ENCODE results near the gene UTP25.
A peak's percentile ranks its signal among the peaks of the same experiment; 100 is the strongest.
"Not testable (repeated sequence)": the region's sequence is repeated elsewhere in the genome, so short reads cannot be mapped to it uniquely, and the experiment has no call there.

The UTP25 gene

DNA sequence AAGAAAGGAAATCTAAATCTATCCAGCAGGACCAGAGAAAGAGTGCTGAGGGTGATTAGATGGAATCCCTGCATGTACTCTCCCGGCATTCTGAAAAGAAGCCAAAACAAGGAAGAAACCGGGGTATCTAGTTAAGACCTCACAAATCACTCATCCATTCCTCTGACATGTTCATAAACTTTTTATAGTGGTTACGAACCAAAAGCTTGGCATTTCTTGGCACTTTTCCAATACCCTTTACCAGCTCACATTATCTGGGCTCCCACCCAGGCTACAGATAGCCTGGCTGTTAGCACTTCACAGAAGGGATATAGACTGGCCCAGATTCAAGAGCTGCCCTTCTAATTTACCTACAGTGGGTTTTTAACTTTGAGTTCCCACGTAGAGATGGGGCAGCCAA is 41.6 kb upstream of the UTP25 start:
- no peak for TF ChIP-seq CTCF (conservative IDR thresholded peaks at IDR 0.05)
- H3K27ac ChIP-seq: peak overlapping the region; percentile 97

DNA sequence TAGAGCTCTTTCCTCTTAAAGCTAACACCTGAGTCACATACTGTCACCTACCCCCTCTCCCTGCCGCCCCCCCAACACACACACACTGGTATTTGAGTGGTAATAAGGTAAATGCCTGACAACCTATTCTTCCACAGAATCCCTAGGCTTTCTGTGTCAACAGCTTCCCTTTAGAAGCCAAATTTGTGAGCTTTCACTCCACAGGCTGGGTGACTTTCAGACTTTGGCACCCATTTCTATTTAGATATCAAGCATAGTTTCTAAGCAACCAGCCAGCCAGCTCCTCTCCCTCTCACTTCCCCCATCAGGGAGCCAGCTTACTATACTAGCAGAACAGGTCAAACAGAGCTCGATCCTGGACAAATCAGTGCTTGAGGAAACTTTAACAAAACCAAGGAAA is 40.2 kb upstream of the UTP25 start:
- TF ChIP-seq CTCF (conservative IDR thresholded peaks at IDR 0.05): no peak
- peak overlapping the region; percentile 97 for H3K27ac ChIP-seq

DNA sequence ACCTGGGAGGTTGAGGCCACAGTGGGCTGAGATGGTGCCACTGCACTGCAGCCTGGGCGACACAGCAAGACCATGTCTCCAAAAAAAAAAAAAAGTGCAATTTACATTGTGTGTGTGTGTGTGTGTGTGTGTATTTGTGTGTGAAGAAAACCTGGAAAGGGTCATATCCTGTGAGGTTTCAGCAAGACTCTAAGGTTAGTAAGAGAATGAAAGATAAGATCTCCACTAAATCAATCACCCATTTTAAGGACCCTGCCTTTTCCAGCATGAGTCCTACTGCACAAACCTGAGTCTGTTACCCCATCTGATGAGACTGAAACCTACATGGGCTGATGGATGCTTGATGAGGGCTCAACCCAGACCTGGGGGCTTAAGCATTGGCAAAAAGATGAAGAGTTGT is 38.5 kb upstream of the UTP25 start:
- H3K27ac ChIP-seq: peak overlapping the region; percentile 97
- no peak for TF ChIP-seq CTCF (conservative IDR thresholded peaks at IDR 0.05)

- no peak overlapping the region for H3K27ac ChIP-seq
- no peak for TF ChIP-seq CTCF (conservative IDR thresholded peaks at IDR 0.05)
These were observed 37.2 kb upstream of the UTP25 start for GRCh38 chr1:209790286-209791193.

GRCh38 chr1:209791920-209792319 is 35.9 kb upstream of the UTP25 start:
- no peak for TF ChIP-seq CTCF (conservative IDR thresholded peaks at IDR 0.05)
- no peak overlapping the region for H3K27ac ChIP-seq

GRCh38 chr1:209793711-209794110 is 34.1 kb upstream of the UTP25 start:
- H3K27ac ChIP-seq: not testable (repeated sequence)

DNA sequence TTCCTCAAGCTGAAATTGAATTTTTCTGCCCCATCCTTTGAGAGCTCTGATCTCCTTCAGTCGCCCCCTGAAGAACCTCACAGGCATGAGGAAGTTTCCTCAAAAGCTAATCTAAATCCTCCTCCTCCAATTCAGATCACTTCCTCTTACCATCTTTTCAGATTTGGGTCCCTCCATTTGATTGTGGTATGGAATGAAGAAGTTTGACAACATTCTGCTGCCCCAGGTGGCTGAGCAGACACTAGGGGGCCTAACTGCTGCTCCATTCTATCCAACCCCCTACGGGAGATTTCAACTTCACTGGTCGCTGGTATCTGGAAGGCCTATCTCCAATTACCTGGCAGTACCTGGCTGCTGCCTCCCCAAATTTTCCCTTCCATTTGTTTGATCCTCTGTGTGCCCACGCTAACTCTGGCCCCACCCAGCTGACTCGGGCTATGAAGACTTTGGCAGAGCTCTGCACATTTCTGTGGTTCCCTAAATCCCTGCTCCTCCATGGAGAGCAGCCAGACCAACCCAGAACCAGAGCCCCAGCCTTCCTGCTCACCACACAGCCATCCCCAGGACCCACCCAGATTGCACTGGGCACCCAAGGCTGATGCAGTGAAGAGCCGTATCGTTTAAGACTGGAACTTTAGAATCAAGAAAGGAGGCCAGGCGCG is 29.7 kb upstream of the UTP25 start:
- no peak overlapping the region for H3K27ac ChIP-seq
- TF ChIP-seq CTCF (conservative IDR thresholded peaks at IDR 0.05): no peak; the same call in 1 of the 2 replicates

Data from VCaP (cell line).